ENCODE data around the gene TLCD5.

Gene TLCD5

GRCh38 chr11:120293038-120293800 lies 31.9 kb upstream of the TLCD5 start:
- Histone ChIP-seq H3K4me2 (no peak overlapping the region), H3K4me3 (no peak overlapping the region), H3K27me3 (no peaks in the 10 kb centered on the region), H3K4me1 (no peaks in the 10 kb centered on the region), H3K9me3 (no peaks in the 10 kb centered on the region), H3K27ac (no peak overlapping the region), H3K9ac (no peak overlapping the region), H3K36me3 (no peaks in the 10 kb centered on the region), H4K20me1 (no peaks in the 10 kb centered on the region)
- no peak for TF ChIP-seq Cebpa-rat (IDR thresholded peaks at IDR 0.05)

GRCh38 chr11:120294096-120294495 lies 31.0 kb upstream of the TLCD5 start:
- H3K36me3 ChIP-seq, result no peaks in the 10 kb centered on the region
- H3K4me3 ChIP-seq, result no peak overlapping the region
- no peaks in the 10 kb centered on the region for H4K20me1 ChIP-seq
- no peaks in the 10 kb centered on the region for H3K9me3 ChIP-seq
- no peak for TF ChIP-seq Cebpa-rat (IDR thresholded peaks at IDR 0.05)
- no peak overlapping the region for H3K9ac ChIP-seq
- H3K27me3 ChIP-seq, result no peaks in the 10 kb centered on the region
- no peak overlapping the region for H3K27ac ChIP-seq
- H3K4me2 ChIP-seq, result no peak overlapping the region
- no peaks in the 10 kb centered on the region for H3K4me1 ChIP-seq

DNA sequence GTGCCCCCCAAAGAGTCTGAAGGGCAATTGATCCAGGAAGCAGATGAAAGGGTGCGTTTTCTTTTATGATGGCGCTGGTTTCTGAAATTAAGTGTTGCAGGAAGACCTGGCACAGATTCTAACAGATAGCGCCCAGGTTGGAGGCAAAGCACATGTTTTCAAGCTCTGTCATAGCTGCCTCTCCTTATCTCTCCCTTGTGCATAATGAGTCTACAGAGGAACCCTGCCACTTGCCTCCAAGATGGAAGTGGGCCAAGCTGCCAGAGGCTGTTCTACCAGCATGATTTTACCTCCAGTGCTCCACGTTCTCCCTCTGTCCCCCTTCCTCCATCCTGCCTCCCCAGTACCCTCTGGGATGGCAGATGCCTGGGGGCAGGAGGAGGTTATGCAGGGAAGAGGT lies 30.0 kb upstream of the TLCD5 start:
- Histone ChIP-seq H3K4me3 (no peak overlapping the region), H3K4me2 (no peak overlapping the region), H3K9ac (no peak overlapping the region), H4K20me1 (no peaks in the 10 kb centered on the region), H3K36me3 (no peaks in the 10 kb centered on the region), H3K27ac (no peak overlapping the region), H3K9me3 (no peaks in the 10 kb centered on the region), H3K4me1 (no peaks in the 10 kb centered on the region), H3K27me3 (no peaks in the 10 kb centered on the region)
- no peak for TF ChIP-seq Cebpa-rat (IDR thresholded peaks at IDR 0.05)

DNA sequence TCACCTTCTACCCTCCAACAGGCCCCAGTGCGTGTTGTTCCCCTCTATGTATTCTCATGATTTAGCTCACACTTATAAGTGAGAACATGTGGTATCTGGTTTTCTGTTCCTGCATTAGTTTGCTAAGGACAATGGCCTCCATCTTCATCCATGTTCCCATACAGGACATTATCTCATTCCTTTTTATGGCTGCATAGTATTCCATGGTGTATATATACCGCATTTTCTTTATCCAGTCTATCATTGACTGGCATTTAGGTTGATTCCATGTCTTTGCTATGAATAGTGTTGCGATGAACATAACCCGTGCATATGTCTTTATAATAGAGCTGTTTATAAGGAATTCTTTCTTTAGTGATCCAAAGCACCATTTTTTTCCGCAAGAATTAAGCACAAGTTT lies 28.5 kb upstream of the TLCD5 start:
- H3K4me1 ChIP-seq, result no peaks in the 10 kb centered on the region
- H4K20me1 ChIP-seq, result no peaks in the 10 kb centered on the region
- H3K4me2 ChIP-seq, result no peak overlapping the region
- no peaks in the 10 kb centered on the region for H3K9me3 ChIP-seq
- no peak for TF ChIP-seq Cebpa-rat (IDR thresholded peaks at IDR 0.05)
- H3K27ac ChIP-seq, result no peak overlapping the region
- H3K36me3 ChIP-seq, result no peaks in the 10 kb centered on the region
- H3K9ac ChIP-seq, result no peak overlapping the region
- no peaks in the 10 kb centered on the region for H3K27me3 ChIP-seq
- H3K4me3 ChIP-seq, result no peak overlapping the region

GRCh38 chr11:120298461-120298860 lies 26.6 kb upstream of the TLCD5 start:
- Histone ChIP-seq H3K4me1 (no peaks in the 10 kb centered on the region), H3K4me3 (no peak overlapping the region), H3K27ac (no peak overlapping the region), H4K20me1 (no peaks in the 10 kb centered on the region), H3K27me3 (no peaks in the 10 kb centered on the region), H3K9me3 (no peaks in the 10 kb centered on the region), H3K36me3 (no peaks in the 10 kb centered on the region), H3K9ac (no peak overlapping the region), H3K4me2 (no peak overlapping the region)
- TF ChIP-seq Cebpa-rat (IDR thresholded peaks at IDR 0.05), result no peak

GRCh38 chr11:120302001-120302805 lies 22.9 kb upstream of the TLCD5 start:
- Histone ChIP-seq H3K9ac (no peak overlapping the region), H3K4me1 (no peaks in the 10 kb centered on the region), H3K4me2 (no peak overlapping the region), H3K4me3 (no peak overlapping the region), H4K20me1 (no peaks in the 10 kb centered on the region), H3K27me3 (no peaks in the 10 kb centered on the region), H3K27ac (no peak overlapping the region), H3K36me3 (no peaks in the 10 kb centered on the region), H3K9me3 (no peaks in the 10 kb centered on the region)
- TF ChIP-seq Cebpa-rat (IDR thresholded peaks at IDR 0.05), result no peak

DNA sequence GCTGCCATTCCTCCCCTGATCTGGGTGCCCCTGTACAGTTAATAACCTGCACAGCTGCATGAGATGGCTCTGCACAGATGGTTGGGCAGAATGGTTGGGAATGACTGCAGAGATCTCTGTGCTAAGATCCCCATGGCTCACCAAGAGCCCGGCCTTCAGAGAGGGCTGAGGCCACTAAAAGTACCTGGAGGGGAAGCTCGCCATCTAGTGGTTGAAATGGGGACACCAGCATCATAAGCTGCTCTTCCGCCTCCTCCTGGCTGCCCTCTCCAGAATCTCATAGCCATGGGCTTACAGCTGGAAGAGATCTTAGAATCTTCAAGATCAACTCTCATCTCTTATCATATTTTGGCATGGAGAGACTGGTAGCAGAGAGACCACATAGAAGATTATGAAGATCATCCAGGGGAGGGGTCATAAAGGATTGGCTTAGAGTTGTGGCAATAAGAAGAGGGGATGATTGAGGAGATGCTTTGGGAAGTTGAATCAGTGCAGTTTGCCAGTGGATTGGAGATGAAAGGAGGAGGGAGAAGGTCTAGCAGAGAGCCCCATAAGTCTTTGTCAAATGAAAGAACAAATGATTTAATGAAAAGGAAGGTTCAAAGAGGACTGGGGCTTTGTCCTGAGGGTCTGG lies 22.0 kb upstream of the TLCD5 start:
- no peak overlapping the region for H3K9ac ChIP-seq
- H3K27me3 ChIP-seq, result no peaks in the 10 kb centered on the region
- no peaks in the 10 kb centered on the region for H3K4me1 ChIP-seq
- H3K9me3 ChIP-seq, result no peaks in the 10 kb centered on the region
- H4K20me1 ChIP-seq, result no peaks in the 10 kb centered on the region
- no peak overlapping the region for H3K4me3 ChIP-seq
- no peak for TF ChIP-seq Cebpa-rat (IDR thresholded peaks at IDR 0.05)
- no peaks in the 10 kb centered on the region for H3K36me3 ChIP-seq
- no peak overlapping the region for H3K4me2 ChIP-seq
- H3K27ac ChIP-seq, result no peak overlapping the region

DNA sequence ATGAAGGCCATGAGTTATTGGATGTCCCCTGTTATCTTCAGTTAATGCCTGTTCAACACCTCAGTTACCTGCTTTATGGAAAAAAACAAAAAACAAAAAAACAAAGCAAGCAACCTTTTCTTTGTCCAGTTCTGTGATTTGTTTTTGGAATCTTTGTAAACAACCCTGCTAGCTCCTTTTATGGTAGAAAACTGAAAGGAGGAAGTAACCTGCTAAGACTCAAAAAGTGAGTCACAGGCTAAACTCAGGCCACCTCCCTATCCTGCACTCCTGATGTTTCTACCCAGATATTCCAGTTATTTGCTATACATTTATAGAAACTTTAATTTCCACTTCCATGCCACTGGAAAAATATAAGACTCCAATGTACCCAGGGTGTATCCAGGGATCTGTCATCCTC lies 20.6 kb upstream of the TLCD5 start:
- Histone ChIP-seq H3K4me1 (peaks cover 2% of the 10 kb centered on the region; the same call in 1 of the 2 replicates), H3K4me3 (no peak overlapping the region), H3K9me3 (no peaks in the 10 kb centered on the region), H3K9ac (no peak overlapping the region), H4K20me1 (no peaks in the 10 kb centered on the region), H3K27ac (no peak overlapping the region), H3K36me3 (no peaks in the 10 kb centered on the region), H3K4me2 (no peak overlapping the region), H3K27me3 (no peaks in the 10 kb centered on the region)
- no peak for TF ChIP-seq Cebpa-rat (IDR thresholded peaks at IDR 0.05)

- Histone ChIP-seq H3K36me3 (no peaks in the 10 kb centered on the region), H3K4me2 (no peak overlapping the region), H3K9me3 (no peaks in the 10 kb centered on the region), H3K27ac (no peak overlapping the region), H3K4me3 (no peak overlapping the region), H3K4me1 (peaks cover 8% of the 10 kb centered on the region; the same call in 1 of the 2 replicates), H3K9ac (no peak overlapping the region), H3K27me3 (no peaks in the 10 kb centered on the region), H4K20me1 (no peaks in the 10 kb centered on the region)
- TF ChIP-seq Cebpa-rat (IDR thresholded peaks at IDR 0.05), result no peak
Measured at GRCh38 chr11:120305286-120305685, 19.8 kb upstream of the TLCD5 start.

All from BLaER1 (cell line).